SK-N-SH treated with all-trans-retinoic acid at 6 μM for 48 hours (cell line): ENCODE results near the gene MYH1.

Source experiments
- RARB ChIP-seq: fragments of 250-450 bp; sonication (Bioruptor Pico); IDR thresholded peaks from 2 replicates; pipeline ENCODE4 v1.8.0; 2021; ENCODE audit warnings: mild to moderate bottlenecking, moderate library complexity
- TSHZ2 ChIP-seq: fragments of 250-450 bp; sonication (Bioruptor Pico); IDR thresholded peaks from 2 replicates; pipeline ENCODE4 v1.5.0; 2020; ENCODE audit warnings: mild to moderate bottlenecking, moderate library complexity
- ZC3H10 ChIP-seq: fragments of 250-450 bp; sonication (Bioruptor Pico); IDR thresholded peaks from 2 replicates; pipeline ENCODE4 v1.5.1; 2021; ENCODE audit warnings: mild to moderate bottlenecking, moderate library complexity

Gene MYH1

GRCh38 chr17:10447026-10447931, 71.1 kb downstream of the MYH1 start (continued):
- TF ChIP-seq TSHZ2 (CRISPR knock-in tag) (no peak), RARB (CRISPR knock-in tag) (no peak), ZC3H10 (CRISPR knock-in tag) (no peak)
